Stimulated activated CD8-positive, alpha-beta memory T cell treated with anti-CD3 and anti-CD28 coated beads, Interleukin-12 subunit alpha, Interleukin-12 subunit beta, amount 100 ng/mL, for 24 hours (primary cell): ENCODE measurements around the gene NOL3.
A peak's percentile ranks its signal among the peaks of the same experiment; 100 is the strongest.

Experiments
- DNase-seq: peaks from one replicate; pipeline ENCODE4 v3.0.0-alpha.2; 2020; ENCODE audit errors: extremely low read depth

NOL3 gene

DNA sequence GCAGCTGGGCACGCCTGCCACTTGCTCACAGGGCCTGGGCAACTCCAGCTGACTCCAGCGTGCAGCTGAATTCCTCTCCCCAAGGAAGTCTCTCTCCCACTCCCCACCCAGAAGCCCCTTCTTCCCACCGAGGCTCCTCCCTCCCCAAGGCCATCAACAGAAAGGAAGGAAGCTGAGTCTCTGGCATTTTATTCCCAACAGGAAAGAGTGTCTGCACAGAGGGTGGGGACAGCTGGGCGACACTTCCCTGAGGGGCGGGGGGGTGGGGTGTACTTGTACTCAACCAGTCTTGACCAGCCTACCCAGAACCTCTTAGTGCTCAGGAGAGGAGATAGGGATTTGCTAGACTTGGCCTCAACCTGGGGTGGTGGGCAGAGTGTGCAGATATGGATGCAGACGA is 19.7 kb downstream of the NOL3 start, which contains the start of gene EXOC3L1:
TSS of gene EXOC3L1 (minus strand) at position 96 of the 400 bp plus-strand sequence. CDS start 460 bp downstream, outside the sequence.
- DNase-seq, result no peak

DNA sequence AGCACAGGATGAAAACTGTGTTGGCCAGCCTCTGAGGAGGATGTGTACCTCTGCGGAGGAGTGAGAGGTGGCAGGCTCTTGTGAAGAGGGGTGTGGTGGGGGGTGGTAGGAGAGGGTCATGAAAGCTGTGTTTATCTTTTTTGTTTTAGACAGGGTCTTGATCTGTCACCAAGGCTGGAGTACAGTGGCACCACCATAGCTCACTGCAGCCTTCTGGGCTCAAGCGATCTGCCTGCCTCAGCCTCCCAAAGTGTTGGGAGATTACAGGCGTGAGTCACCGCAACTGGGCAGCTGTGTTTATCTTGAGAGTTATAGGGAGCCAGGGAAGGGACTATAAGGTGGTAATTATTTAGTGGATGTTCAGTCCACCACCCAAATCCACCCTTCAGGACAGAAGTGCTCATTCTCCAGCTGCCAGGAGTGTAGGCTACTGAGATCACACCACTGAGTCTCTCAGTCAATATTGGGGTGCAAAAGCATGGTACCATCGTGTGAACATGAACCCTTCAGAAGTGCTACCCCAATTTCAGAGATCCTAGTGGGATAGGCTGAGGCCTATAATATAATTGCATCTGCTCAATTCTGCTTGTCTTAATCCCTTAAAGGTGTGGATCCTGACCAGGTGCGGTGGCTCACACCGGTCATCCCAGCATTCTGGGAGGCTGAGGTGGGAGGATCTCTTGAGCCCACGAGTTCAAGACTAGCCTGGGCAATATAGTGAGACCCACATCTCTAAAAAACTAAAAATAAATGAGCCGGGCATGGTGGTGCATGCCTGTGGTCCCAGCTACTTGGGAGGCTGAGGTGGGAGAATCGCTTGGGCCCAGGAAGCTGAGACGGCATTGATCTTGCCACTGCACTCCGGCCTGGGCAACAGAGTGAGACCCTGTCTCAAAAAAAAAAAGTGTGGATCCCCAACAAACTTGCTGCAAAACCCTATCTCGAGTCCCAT is 20.4 kb downstream of the NOL3 start:
- DNase-seq, result no peak

DNA sequence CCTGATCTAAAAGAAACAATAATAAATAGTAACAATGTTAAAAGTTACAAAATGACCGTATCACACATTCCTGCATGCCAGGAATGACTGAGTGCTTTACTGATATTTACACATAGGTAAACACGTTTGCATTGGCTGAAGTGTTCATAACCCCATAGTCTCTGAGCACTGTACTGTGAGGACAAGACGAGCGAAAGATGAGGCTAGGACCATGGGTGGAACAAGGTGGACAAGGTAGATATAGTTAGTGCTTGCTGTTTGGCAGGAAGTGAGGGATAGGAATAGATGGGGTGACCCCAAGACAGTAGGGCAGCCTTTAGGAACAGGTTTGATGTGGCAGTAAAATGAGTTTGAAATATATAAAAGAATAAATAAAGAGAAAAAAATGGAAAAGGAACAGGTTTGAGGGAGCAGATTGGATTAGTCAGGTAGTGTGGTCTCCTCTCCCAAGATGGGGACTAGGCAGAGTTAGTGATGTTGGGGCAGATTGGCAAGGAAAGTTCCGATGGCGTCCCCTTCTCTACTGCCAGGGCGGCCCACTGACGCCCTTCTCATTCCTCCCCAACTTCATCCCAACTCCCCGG is 21.2 kb downstream of the NOL3 start:
- DNase-seq, result no peak

DNA sequence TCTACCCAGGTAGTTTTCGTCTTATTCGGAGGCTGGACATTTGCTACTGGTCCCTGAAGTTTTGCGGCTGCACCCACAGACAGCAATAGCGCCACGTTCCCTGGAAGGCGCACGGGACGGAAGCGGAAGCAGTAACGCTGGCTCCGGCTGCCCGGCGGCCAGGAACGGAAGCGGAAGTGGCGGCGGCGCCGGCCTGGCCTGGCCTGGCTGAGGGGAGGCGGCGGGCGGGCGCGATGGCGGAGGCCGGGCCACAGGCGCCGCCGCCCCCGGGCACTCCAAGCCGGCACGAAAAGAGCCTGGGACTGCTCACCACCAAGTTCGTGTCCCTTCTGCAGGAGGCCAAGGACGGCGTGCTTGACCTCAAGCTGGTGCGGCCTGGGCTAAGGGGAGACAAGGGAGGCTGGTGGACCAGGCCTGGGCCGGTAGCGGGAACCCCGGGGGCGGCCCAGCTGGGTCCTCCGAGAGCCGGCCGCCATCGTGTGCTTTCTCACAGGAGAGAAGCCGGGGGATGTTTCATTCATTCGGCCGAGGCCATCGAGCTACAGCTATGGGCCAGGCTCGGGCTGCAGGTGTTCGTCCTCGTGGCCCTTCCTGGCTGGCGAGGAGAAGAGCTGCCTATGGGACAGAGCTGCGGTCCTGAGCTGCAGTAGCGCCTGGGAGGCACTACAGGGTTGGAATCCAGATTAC is 21.8 kb downstream of the NOL3 start, which contains the start of gene E2F4:
TSS of gene E2F4 (plus strand) at position 161 of the 687 bp plus-strand sequence. CDS start at position 234, 73 bp downstream.
- DNase-seq, result peak; percentile 70

DNA sequence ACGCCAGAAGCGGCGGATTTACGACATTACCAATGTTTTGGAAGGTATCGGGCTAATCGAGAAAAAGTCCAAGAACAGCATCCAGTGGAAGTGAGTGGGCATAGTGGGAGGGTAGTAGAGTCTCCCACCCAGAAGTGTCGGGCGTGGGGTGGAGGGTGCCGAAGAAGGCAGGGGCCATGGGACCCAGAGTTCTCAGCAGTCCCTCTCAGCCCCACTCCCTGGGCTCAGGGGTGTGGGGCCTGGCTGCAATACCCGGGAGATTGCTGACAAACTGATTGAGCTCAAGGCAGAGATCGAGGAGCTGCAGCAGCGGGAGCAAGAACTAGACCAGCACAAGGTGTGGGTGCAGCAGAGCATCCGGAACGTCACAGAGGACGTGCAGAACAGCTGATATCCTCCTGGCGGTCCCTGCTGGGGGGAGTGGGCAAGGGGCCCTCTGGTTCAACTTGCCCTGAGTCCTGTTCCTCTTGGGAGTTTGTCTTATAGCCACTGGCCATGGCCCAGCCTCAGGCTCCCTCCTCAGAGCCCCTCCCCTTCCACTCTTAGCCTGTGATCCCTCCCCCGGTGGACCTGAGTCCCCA is 22.5 kb downstream of the NOL3 start:
- DNase-seq, result no peak

DNA sequence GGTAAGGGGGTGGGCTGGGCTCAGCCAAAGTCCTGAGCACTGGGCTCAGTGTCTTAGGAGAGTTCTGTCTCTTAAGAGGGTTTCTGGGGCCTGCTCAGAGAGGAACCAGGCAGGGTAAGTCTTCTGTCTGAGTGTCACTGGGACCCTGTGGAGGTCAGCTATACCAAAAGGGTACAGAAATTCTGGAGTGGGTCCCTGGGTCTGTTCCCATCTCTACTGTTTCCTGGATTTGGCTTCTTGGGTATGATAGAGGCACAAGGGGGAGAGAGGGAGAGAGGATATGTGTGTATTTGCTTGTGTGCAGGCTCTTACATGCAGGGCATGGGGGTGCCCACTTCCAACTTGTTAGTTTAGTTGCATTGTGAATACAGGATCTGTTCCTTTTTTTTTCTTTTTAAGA is 23.2 kb downstream of the NOL3 start:
- no peak for DNase-seq

DNA sequence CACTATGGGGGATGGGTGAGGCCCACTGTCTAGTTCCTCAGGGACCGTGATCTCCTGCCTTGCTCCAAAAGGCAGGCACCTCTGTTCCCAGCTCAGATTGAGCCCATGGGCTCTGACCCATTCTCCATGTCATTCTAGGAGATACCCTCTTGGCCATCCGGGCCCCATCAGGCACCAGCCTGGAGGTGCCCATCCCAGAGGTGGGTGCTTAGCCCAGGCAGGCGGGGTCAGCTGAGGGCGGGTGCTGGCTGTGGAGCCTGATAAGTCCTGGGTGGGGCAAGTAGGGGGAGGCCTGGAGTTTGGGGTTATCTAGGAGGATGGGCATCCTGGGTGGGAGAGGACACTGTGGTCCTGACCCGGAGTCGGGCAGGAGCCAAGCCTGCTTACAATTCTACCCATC is 23.9 kb downstream of the NOL3 start:
- DNase-seq, result no peak

DNA sequence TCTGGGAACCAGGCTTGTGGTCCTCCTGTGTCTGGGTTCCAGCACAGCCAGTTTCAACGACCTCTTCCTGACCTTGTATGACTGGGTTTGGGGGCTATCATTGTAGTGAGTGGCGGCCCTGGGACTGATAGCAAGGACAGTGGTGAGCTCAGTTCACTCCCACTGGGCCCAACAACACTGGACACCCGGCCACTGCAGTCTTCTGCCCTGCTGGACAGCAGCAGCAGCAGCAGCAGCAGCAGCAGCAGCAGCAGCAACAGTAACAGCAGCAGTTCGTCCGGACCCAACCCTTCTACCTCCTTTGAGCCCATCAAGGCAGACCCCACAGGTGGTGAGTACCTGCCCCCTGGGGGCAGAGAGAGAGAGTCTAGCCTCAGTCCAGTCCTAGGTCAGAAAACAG is 25.3 kb downstream of the NOL3 start:
- DNase-seq, result no peak

DNA sequence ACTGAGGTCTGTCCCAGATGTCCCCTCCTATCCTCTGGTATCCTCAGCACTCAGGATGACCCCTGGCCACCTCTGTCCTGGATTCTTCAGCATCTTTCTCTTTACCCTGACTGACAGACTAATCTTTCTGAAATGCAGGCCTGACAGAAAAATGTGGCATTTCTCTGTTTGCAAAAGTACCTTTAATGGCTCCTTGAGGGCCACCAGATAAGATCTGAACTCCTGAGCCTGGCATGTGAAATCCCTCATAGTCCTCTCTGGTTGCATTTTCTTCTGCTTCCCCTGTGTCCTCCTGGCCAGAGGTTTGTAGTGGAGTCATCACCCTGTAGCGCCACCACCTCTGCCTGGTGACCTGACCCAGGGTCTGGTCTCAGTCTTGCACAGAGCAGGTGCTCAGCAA is 26.5 kb downstream of the NOL3 start:
- no peak for DNase-seq

DNA sequence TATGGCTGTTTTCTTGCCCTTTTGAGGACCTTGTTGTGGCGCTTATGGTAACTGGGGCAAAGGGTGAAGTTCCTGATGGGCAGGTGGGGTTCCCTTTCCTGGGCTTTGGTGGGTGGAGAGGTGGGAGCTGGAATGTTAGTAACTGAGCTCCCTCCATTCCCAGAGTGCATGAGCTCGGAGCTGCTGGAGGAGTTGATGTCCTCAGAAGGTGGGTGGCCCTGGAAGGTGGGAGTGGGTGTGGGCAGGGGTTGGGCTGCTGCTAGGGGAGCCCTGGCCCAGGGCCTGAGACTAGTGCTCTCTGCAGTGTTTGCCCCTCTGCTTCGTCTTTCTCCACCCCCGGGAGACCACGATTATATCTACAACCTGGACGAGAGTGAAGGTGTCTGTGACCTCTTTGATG is 27.4 kb downstream of the NOL3 start:
- DNase-seq, result no peak

DNA sequence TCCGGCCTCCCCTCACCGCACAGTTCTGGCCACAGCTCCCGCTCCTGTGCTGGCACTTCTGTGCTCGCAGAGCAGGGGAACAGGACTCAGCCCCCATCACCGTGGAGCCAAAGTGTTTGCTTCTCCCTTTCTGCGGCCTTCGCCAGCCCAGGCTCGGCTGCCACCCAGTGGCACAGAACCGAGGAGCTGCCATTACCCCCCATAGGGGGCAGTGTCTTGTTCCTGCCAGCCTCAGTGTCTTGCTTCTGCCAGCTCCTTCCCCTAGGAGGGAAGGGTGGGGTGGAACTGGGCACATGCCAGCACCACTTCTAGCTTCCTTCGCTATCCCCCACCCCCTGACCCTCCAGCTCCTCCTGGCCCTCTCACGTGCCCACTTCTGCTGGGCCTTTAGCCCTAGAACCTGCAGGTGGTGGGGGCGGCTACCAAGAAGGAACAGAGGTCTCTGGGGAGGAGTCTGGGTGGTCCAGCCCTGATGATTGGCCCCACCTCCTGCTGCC is 27.9 kb downstream of the NOL3 start:
- no peak for DNase-seq

DNA sequence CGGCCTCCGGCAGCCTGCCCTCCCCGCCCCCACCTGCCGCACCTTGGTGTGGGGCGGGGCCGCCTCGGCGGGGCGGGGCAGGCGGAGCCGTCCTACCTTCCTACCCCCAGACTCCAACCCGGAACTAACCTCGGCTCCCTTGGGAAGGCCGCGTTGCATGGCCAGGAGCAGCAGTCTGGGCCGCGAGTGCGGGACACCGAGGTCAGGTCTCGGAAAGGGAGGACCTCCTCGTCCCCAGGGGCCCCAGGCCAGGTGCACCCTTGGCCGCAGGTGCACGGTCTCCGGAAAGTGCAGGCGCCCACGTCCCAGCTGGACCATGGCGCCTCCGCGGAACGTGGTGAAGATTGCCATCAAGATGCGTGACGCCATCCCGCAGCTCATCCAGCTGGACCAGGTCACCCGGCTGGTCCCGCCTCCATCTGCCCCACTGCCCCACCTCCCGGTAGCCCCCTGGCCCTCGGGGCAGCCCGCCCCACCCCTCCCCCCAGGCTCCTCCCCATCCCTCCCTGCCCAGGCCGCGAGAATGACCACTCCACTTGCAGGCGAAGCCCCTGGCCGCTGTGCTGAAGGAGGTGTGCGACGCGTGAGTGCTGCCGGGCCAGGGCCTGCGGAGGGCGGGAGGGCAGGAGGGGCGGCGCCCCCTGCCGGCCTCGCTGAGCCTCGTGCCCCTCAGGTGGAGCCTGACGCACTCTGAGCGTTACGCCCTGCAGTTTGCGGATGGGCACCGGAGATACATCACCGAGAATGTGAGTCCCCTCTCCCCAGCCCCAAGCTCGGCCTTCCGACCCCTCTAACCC is 28.9 kb downstream of the NOL3 start, which contains the start of gene ELMO3:
TSS of gene ELMO3 (plus strand) at position 121 of the 797 bp plus-strand sequence. CDS start at position 317, 196 bp downstream.
- DNase-seq, result no peak

DNA sequence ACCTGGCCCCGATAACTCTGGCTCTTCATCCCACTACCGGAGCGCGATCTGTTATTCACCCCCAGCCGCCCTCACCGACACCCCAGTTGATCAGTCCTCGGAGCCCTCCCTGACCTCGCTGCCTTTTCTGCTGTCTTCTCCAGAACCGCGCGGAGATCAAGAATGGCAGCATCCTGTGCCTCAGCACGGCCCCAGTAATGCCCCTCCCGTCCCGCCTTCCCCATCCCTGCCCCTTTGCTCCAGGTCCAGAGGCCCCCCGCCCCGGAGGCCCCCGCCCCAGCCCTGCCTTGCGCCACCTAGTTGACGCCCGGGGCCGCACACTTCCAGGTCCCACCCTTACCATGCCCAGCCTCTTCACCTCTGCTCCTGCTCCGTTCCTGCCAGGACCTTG is 29.5 kb downstream of the NOL3 start:
- no peak for DNase-seq

DNA sequence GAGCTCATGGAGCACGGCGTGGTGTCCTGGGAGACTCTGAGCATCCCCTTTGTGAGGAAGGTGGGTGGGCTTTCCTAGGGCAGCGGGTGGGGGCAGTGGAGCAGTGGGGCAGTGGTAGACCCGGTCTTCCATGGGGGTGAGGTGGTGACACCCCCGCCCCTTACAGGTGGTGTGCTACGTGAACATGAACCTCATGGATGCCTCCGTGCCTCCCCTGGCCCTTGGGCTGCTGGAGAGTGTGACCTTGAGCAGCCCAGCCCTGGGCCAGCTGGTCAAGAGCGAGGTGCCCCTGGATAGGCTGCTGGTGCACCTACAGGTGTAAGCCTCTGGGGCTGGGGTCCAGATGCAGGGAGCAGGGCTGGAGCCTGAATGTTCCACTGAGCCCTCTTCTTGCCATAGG is 30.2 kb downstream of the NOL3 start:
- no peak for DNase-seq

DNA sequence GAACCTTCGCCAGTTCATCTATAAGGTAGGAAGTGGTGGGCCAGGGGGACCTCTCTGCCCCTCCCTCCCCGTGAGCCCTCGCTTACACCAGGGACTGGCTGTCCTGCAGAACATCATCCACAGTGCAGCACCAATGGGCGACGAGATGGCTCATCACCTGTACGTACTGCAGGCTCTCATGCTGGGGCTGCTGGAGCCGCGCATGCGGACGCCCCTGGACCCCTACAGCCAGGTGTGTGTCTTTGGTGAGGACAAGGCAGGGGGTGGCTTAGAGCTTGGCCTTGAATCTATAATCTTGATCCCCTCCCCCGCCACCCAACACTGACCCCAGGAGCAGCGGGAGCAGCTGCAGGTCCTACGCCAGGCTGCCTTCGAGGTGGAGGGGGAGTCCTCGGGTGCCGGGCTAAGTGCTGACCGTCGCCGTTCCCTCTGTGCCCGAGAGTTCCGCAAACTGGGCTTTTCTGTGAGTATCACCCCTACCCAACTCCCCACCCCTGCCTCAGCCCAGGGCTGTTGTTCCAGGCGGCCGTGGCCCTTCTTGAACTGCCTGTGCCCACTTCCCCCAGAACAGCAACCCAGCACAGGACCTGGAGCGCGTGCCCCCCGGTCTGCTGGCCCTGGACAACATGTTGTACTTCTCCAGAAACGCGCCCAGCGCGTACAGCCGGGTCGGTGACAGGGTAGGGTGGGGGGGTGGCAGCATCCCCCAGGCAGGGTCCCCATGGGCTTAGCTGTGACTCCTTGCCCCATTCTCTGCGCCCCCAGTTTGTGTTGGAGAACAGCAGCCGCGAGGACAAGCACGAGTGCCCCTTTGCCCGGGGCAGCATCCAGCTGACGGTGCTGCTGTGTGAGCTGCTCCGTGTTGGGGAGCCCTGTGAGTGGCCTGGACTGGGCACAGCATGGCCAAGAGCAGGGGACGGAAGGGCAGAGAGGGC is 31.3 kb downstream of the NOL3 start:
- no peak for DNase-seq

DNA sequence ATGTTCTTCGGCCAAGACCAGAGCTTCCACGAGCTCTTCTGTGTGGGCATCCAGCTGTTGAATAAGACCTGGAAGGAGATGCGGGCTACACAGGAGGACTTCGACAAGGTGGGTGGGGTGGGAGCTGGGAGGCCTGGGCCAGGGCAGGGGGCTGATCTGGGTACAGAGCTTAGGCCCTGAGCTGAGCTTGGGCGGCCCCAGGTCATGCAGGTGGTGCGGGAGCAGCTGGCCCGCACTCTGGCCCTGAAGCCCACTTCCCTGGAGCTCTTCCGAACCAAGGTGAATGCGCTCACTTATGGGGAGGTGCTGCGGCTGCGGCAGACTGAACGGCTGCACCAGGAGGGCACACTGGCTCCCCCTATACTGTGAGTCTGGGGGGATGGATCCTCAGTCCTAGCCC is 32.1 kb downstream of the NOL3 start:
- no peak for DNase-seq

DNA sequence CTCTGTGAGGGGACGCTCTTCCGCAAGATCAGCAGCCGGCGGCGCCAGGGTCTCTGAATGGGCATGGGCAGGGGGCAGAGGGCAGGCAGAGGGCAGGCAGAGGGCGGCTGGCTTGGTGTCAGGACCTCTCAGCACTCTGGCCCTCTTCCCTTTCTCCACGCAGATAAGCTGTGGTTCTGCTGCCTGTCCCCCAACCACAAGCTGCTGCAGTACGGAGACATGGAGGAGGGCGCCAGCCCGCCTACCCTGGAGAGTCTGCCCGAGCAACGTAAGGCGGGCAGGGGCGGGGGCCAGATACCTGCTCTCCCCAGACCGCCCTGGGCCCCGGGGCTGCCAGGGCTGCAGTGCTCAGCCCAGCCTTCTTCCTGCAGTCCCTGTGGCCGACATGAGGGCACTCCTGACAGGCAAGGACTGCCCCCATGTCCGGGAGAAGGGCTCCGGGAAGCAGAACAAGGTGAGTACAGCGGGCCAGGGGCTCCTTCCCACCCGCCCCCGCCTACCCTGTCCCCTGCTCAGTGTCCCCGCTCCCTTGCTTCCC is 32.7 kb downstream of the NOL3 start:
- no peak for DNase-seq

DNA sequence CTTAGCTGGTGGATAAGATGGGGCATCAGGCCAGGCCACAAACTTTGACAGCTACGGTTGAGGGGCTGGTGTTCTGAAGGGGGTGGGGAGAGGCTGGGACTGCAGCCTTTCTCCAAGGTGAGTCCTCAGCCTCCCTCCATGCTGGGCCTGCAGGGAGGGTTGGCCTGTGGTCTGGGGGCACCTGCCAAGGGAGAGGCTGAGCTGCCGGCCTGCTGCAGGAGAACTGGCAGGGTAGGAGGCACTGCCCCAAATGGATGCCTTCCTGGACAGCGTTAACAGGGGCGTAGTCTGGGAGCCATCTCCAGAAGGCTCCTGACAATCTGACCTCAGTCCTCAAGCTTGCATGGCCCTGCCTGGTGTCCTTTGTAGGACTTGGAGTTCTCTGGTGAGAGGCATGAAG is 33.7 kb downstream of the NOL3 start:
- no peak for DNase-seq

DNA sequence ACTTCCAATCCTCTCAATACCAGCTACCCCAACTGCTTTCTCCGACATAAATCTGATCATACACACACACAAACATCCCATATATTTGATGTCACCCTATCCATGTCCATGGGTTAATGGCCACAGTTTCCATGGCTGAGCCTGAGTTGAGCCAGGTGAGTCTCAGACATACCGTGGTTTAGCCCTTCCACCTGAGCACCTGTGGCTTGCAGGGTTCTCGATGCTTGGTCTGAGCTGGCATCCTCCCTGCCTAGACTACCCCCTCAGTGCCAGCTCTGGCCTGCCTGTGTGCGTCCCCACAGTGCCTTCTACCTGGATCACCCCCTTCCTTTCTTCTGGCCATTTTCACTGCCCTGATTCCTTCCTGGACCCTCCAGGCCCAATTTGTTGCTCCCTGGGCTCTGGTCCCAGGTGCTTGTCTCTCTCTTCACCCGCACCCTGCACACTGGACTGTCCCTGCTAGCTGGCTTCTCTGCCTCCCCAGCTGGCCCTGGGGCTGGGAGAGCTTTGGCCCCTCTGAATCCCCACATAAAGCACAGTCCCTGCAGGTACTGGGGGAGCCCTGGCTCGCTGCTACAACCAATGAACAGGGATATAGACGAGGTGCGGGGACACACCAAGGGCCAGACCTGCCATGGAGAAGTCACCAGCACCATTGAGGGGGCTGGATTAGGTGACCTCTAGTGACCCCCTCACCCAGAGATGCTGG is 35.9 kb downstream of the NOL3 start:
- DNase-seq, result no peak
